DOHH2 (cell line): Measurements from ENCODE around the gene CEP57L1.
A peak's percentile ranks its signal among the peaks of the same experiment; 100 is the strongest.

Source experiments
- H3F3A ChIP-seq: fragments of 200-600 bp; sonication (generic), shearing (Covaris generic); 2 replicates; pipeline ENCODE4 v1.6.0; 2016; ENCODE audit warnings: antibody characterized with exemption, mild to moderate bottlenecking; ENCODE audit not compliant: control insufficient read depth, insufficient read depth
- H3K27ac ChIP-seq: fragments of 200-600 bp; sonication (generic); 2 replicates; pipeline ENCODE4 v1.5.1; 2014; ENCODE audit warnings: low read depth, mild to moderate bottlenecking, low read length, moderate library complexity
- H3K27me3 ChIP-seq: fragments of 200-600 bp; sonication (generic); 2 replicates; pipeline ENCODE4 v1.6.1; 2014; ENCODE audit warnings: mild to moderate bottlenecking, low read length, mixed read lengths; ENCODE audit not compliant: control insufficient read depth
- H3K36me3 ChIP-seq: fragments of 200-600 bp; sonication (generic); 2 replicates; pipeline ENCODE4 v1.6.1; 2014; ENCODE audit warnings: mild to moderate bottlenecking, low read length, moderate library complexity, mixed read lengths; ENCODE audit not compliant: control insufficient read depth
- H3K4me1 ChIP-seq: fragments of 200-600 bp; sonication (generic); 2 replicates; pipeline ENCODE4 v1.6.1; 2014; ENCODE audit warnings: mild to moderate bottlenecking, low read length, mixed read lengths; ENCODE audit not compliant: control insufficient read depth
- H3K4me2 ChIP-seq: fragments of 200-600 bp; sonication (generic); 2 replicates; pipeline ENCODE4 v1.6.0; 2014; ENCODE audit warnings: mild to moderate bottlenecking, low read length, moderate library complexity
- H3K4me3 ChIP-seq: fragments of 200-600 bp; sonication (generic); 2 replicates; pipeline ENCODE4 v1.5.1; 2014; ENCODE audit warnings: mild to moderate bottlenecking, low read length, mixed read lengths
- H3K79me2 ChIP-seq: fragments of 200-600 bp; sonication (generic); 2 replicates; pipeline ENCODE4 v1.6.1; 2014; ENCODE audit warnings: mild to moderate bottlenecking, low read length, mixed read lengths; ENCODE audit not compliant: control insufficient read depth
- H3K9me2 ChIP-seq: fragments of 200-600 bp; sonication (generic); replicated peaks from 2 replicates; pipeline ENCODE4 v1.6.1; 2014; ENCODE audit warnings: mild to moderate bottlenecking, low read length, mixed read lengths; ENCODE audit not compliant: control insufficient read depth
- H3K9me3 ChIP-seq: fragments of 200-600 bp; sonication (generic); 2 replicates; pipeline ENCODE4 v1.6.1; 2014; ENCODE audit warnings: antibody characterized with exemption, low read length, mixed read lengths; ENCODE audit not compliant: control insufficient read depth, insufficient read depth
- H4K20me1 ChIP-seq: fragments of 200-600 bp; sonication (generic); 2 replicates; pipeline ENCODE4 v1.6.0; 2014; ENCODE audit warnings: low read depth, mild to moderate bottlenecking, antibody characterized with exemption, low read length, moderate library complexity; ENCODE audit not compliant: control insufficient read depth, insufficient read depth
- CTCF ChIP-seq: fragments of 200-600 bp; sonication (generic); IDR thresholded peaks from one replicate; pipeline ENCODE4 v1.5.1; 2014; ENCODE audit warnings: antibody characterized with exemption, mild to moderate bottlenecking, low read depth, low read length; ENCODE audit not compliant: poor library complexity, severe bottlenecking
- EZH2phosphoT487 ChIP-seq: fragments of 200-600 bp; sonication (generic); IDR thresholded peaks from 2 replicates; pipeline ENCODE4 v1.6.1; 2017; ENCODE audit warnings: borderline replicate concordance, mild to moderate bottlenecking, antibody characterized with exemption, low read length, moderate library complexity, mixed read lengths

CEP57L1 gene

GRCh38 chr6:109087661-109088264, 7.5 kb upstream of the CEP57L1 start:
- TF ChIP-seq CTCF (no peak), EZH2phosphoT487 (no peak)
- Histone ChIP-seq H3K79me2 (no peaks in the 10 kb centered on the region), H3K4me2 (no peak overlapping the region), H3K27ac (no peak overlapping the region), H3K9me2 (no peaks in the 10 kb centered on the region), H4K20me1 (no peaks in the 10 kb centered on the region), H3K4me3 (no peak overlapping the region), H3K27me3 (0 out of 2 replicates have a peak, but pooled peaks cover 4% of the 10 kb centered on the region), H3K4me1 (peaks cover 13% of the 10 kb centered on the region), H3K36me3 (no peaks in the 10 kb centered on the region), H3K9me3 (no peaks in the 10 kb centered on the region), H3F3A (no peaks in the 10 kb centered on the region)

- Histone ChIP-seq H3K79me2 (no peaks in the 10 kb centered on the region), H3K9me2 (no peaks in the 10 kb centered on the region), H4K20me1 (no peaks in the 10 kb centered on the region), H3K27ac (no peak overlapping the region), H3K4me1 (peaks cover 16% of the 10 kb centered on the region), H3K27me3 (peaks cover 8% of the 10 kb centered on the region; the same call in 1 of the 2 replicates), H3K36me3 (no peaks in the 10 kb centered on the region), H3K4me3 (no peak overlapping the region), H3K4me2 (no peak overlapping the region), H3K9me3 (no peaks in the 10 kb centered on the region), H3F3A (peaks cover 6% of the 10 kb centered on the region; the same call in 1 of the 2 replicates)
- TF ChIP-seq CTCF (no peak), EZH2phosphoT487 (no peak)
Observed at GRCh38 chr6:109088995-109089394, 6.3 kb upstream of the CEP57L1 start.

GRCh38 chr6:109091314-109092024, 3.8 kb upstream of the CEP57L1 start:
- Histone ChIP-seq H3K27me3 (peaks cover 8% of the 10 kb centered on the region; the same call in 1 of the 2 replicates), H3K9me3 (no peaks in the 10 kb centered on the region), H4K20me1 (no peaks in the 10 kb centered on the region), H3K27ac (no peak overlapping the region), H3K9me2 (no peaks in the 10 kb centered on the region), H3K4me2 (peak overlapping the region; percentile 91), H3K36me3 (peaks cover 3% of the 10 kb centered on the region; the same call in 1 of the 2 replicates), H3K4me3 (no peak overlapping the region), H3K79me2 (peaks cover 11% of the 10 kb centered on the region), H3K4me1 (peaks cover 24% of the 10 kb centered on the region), H3F3A (peaks cover 7% of the 10 kb centered on the region; the same call in 1 of the 2 replicates)
- TF ChIP-seq CTCF (no peak), EZH2phosphoT487 (no peak)
